Measurements from ENCODE around the gene GLYR1.
A peak's percentile ranks its signal among the peaks of the same experiment; 100 is the strongest.

The GLYR1 gene

GRCh38 chr16:4850211-4850610 is 3.1 kb upstream of the GLYR1 start:
- no peak for DNase-seq (ENCODE audit: low read depth)

GRCh38 chr16:4847774-4848587 is 893 bp upstream of the GLYR1 start:
- DNase-seq (ENCODE audit: low read depth): peak; percentile 21

GRCh38 chr16:4846503-4846900 is 586 bp downstream of the GLYR1 start:
- no peak for DNase-seq (ENCODE audit: low read depth)

GRCh38 chr16:4840984-4841383 is 6.1 kb downstream of the GLYR1 start:
- no peak for DNase-seq (ENCODE audit: low read depth)

- no peak for DNase-seq (ENCODE audit: low read depth)
These were observed 7.1 kb downstream of the GLYR1 start for GRCh38 chr16:4839942-4840341.

GRCh38 chr16:4837733-4838501 is 9.2 kb downstream of the GLYR1 start:
- no peak for DNase-seq (ENCODE audit: low read depth)

GRCh38 chr16:4836727-4837126 is 10.4 kb downstream of the GLYR1 start:
- no peak for DNase-seq (ENCODE audit: low read depth)

GRCh38 chr16:4833584-4833983 is 13.5 kb downstream of the GLYR1 start:
- DNase-seq (ENCODE audit: low read depth): no peak

- no peak for DNase-seq (ENCODE audit: low read depth)
These were observed 14.3 kb downstream of the GLYR1 start for GRCh38 chr16:4832698-4833343.

GRCh38 chr16:4831616-4832015 is 15.5 kb downstream of the GLYR1 start:
- DNase-seq (ENCODE audit: low read depth): no peak

GRCh38 chr16:4830408-4830807 is 16.7 kb downstream of the GLYR1 start:
- DNase-seq (ENCODE audit: low read depth): no peak

GRCh38 chr16:4828567-4829321 is 18.3 kb downstream of the GLYR1 start:
- no peak for DNase-seq (ENCODE audit: low read depth)

- DNase-seq (ENCODE audit: low read depth): no peak
These were observed 20.1 kb downstream of the GLYR1 start for GRCh38 chr16:4826980-4827379.

- DNase-seq (ENCODE audit: low read depth): no peak
These were observed 20.6 kb downstream of the GLYR1 start for GRCh38 chr16:4826526-4826925.

GRCh38 chr16:4825196-4825595 is 21.9 kb downstream of the GLYR1 start:
- DNase-seq (ENCODE audit: low read depth): no peak

GRCh38 chr16:4820652-4821051 is 26.4 kb downstream of the GLYR1 start:
- no peak for DNase-seq (ENCODE audit: low read depth)

GRCh38 chr16:4814542-4815173 is 32.4 kb downstream of the GLYR1 start:
- DNase-seq (ENCODE audit: low read depth): no peak

GRCh38 chr16:4814046-4814445 is 33.0 kb downstream of the GLYR1 start:
- no peak for DNase-seq (ENCODE audit: low read depth)

GRCh38 chr16:4813251-4814003 is 33.7 kb downstream of the GLYR1 start:
- DNase-seq (ENCODE audit: low read depth): no peak

GRCh38 chr16:4811773-4812172 is 35.3 kb downstream of the GLYR1 start:
- no peak for DNase-seq (ENCODE audit: low read depth)

GRCh38 chr16:4811242-4811641 is 35.8 kb downstream of the GLYR1 start:
- DNase-seq (ENCODE audit: low read depth): no peak
